HEK293 (cell line): Measurements from ENCODE around the gene TBC1D22A.
"Not testable (repeated sequence)": the region's sequence is repeated elsewhere in the genome, so short reads cannot be mapped to it uniquely, and the experiment has no call there.

Experiments used
- CTCF ChIA-PET: fragments of 350-600 bp; formaldehyde crosslinking; extraction: SDS; loops from one replicate; lab custom pipeline; 2021; ENCODE audit warnings: antibody characterized with exemption; lab: Yijun Ruan, JAX
- POLR2A ChIA-PET: fragments of 300-600 bp; formaldehyde crosslinking; extraction: SDS; loops from one replicate; lab custom pipeline; 2020; ENCODE audit warnings: antibody characterized with exemption, inconsistent platforms; lab: Yijun Ruan, JAX
- H3K27ac ChIP-seq: fragments of 200-500 bp; sonication (Bioruptor generic); 2 replicates; pipeline ENCODE4 v1.5.1; 2014; ENCODE audit warnings: low read depth, low read length, control low read depth, inconsistent platforms; ENCODE audit errors: extremely low read depth
- H3K36me3 ChIP-seq, 2 experiments: fragments of 200-500 bp in 1 of 2; sonication (Bioruptor generic) in 1 of 2; 1 replicate in 1 of 2; 2 replicates in 1 of 2; pipeline ENCODE4 v1.5.1; 2014 to 2017; ENCODE audit warnings: inconsistent platforms in 2 of 2, low read length in 2 of 2; ENCODE audit not compliant: control insufficient read depth in 2 of 2, insufficient read depth in 1 of 2
- H3K4me1 ChIP-seq: fragments of 200-500 bp; sonication (Bioruptor generic); 2 replicates; pipeline ENCODE4 v1.5.1; 2014; ENCODE audit warnings: mild to moderate bottlenecking, low read length, inconsistent platforms; ENCODE audit not compliant: control insufficient read depth, insufficient read depth
- H3K4me3 ChIP-seq: 2 replicates; pipeline ENCODE4 v1.5.1; 2011; ENCODE audit warnings: low read depth, mild to moderate bottlenecking, control low read depth, low read length, moderate library complexity
- H3K9me3 ChIP-seq: fragments of 200-500 bp; sonication (Bioruptor generic); 2 replicates; pipeline ENCODE4 v1.5.1; 2014; ENCODE audit warnings: low read depth, low read length, inconsistent platforms; ENCODE audit not compliant: control insufficient read depth, insufficient read depth
- ATF2 ChIP-seq: fragments of 450-650 bp; formaldehyde crosslinking; IDR thresholded peaks from 2 replicates; pipeline ENCODE4 v1.5.1; 2016; ENCODE audit warnings: missing biosample characterization, missing genetic modification characterization, low read depth
- EGR2 ChIP-seq: fragments of 450-650 bp; formaldehyde crosslinking; IDR thresholded peaks from 2 replicates; pipeline ENCODE4 v1.5.1; 2016; ENCODE audit warnings: low read depth, missing biosample characterization, missing genetic modification characterization
- GFI1B ChIP-seq: fragments of 450-650 bp; formaldehyde crosslinking; IDR thresholded peaks from 2 replicates; pipeline ENCODE4 v1.5.1; 2016; ENCODE audit warnings: missing biosample characterization, missing genetic modification characterization
- GLI2 ChIP-seq: fragments of 450-650 bp; formaldehyde crosslinking; IDR thresholded peaks from 2 replicates; pipeline ENCODE4; 2017; ENCODE audit warnings: missing biosample characterization, missing genetic modification characterization, low read depth, borderline replicate concordance
- GLIS2 ChIP-seq: fragments of 450-650 bp; formaldehyde crosslinking; IDR thresholded peaks from 2 replicates; pipeline ENCODE4 v1.5.1; 2016; ENCODE audit warnings: missing biosample characterization, missing genetic modification characterization
- PRDM2 ChIP-seq: fragments of 450-650 bp; formaldehyde crosslinking; IDR thresholded peaks from 2 replicates; pipeline ENCODE4 v1.5.1; 2016; ENCODE audit warnings: missing biosample characterization, missing genetic modification characterization, borderline replicate concordance
- ZNF112 ChIP-seq: fragments of 450-650 bp; formaldehyde crosslinking; IDR thresholded peaks from 2 replicates; pipeline ENCODE4 v1.5.0; 2017; ENCODE audit warnings: missing biosample characterization, missing genetic modification characterization
- ZNF16 ChIP-seq: fragments of 450-650 bp; formaldehyde crosslinking; IDR thresholded peaks from 2 replicates; pipeline ENCODE4 v1.5.1; 2016; ENCODE audit warnings: low read depth, missing biosample characterization, missing genetic modification characterization
- ZNF221 ChIP-seq: fragments of 450-650 bp; formaldehyde crosslinking; IDR thresholded peaks from 2 replicates; pipeline ENCODE4 v1.5.1; 2017; ENCODE audit warnings: missing biosample characterization, missing genetic modification characterization, borderline replicate concordance
- ZNF433 ChIP-seq: fragments of 450-650 bp; formaldehyde crosslinking; IDR thresholded peaks from 2 replicates; pipeline ENCODE4 v1.5.1; 2016; ENCODE audit warnings: missing biosample characterization, missing genetic modification characterization, low read depth
- ZNF639 ChIP-seq: fragments of 450-650 bp; formaldehyde crosslinking; IDR thresholded peaks from 2 replicates; pipeline ENCODE4 v1.5.1; 2016; ENCODE audit warnings: missing biosample characterization, missing genetic modification characterization
- ZNF791 ChIP-seq: fragments of 450-650 bp; formaldehyde crosslinking; IDR thresholded peaks from 2 replicates; pipeline ENCODE4 v1.5.1; 2016; ENCODE audit warnings: missing biosample characterization, missing genetic modification characterization

The TBC1D22A gene

GRCh38 chr22:46977656-46978343, 215.3 kb downstream of the TBC1D22A start:
- Histone ChIP-seq H3K9me3 (no peaks in the 10 kb centered on the region), H3K4me1 (no peaks in the 10 kb centered on the region), H3K4me3 (no peak overlapping the region), H3K36me3 (peaks cover 0 to 40% of the 10 kb centered on the region in 2 experiments; a peak in 2 of 3 replicates)
- CTCF ChIA-PET, result no interaction called here
- no peak for TF ChIP-seq GFI1B (tag by site-specific recombination)
- TF ChIP-seq GLI2 (tag by site-specific recombination), result no peak
- TF ChIP-seq ZNF791 (tag by site-specific recombination), result no peak
- TF ChIP-seq PRDM2 (tag by site-specific recombination), result no peak
- no peak for TF ChIP-seq ZNF221
- no peak for TF ChIP-seq ZNF433 (tag by site-specific recombination)
- TF ChIP-seq ZNF639 (tag by site-specific recombination), result no peak
- no peak for TF ChIP-seq ATF2 (tag by site-specific recombination)
- no peak for TF ChIP-seq ZNF16 (tag by site-specific recombination)
- no peak for TF ChIP-seq EGR2
- TF ChIP-seq GLIS2 (tag by site-specific recombination), result no peak
- TF ChIP-seq ZNF112 (tag by site-specific recombination), result no peak
- TF ChIP-seq, all 188 proteins: peak for 0
- POLR2A ChIA-PET, result no interaction called here
- H3K27ac ChIP-seq, result no peak overlapping the region

- H3K27ac ChIP-seq, POLR2A ChIA-PET, H3K9me3 ChIP-seq, H3K4me1 ChIP-seq, H3K4me3 ChIP-seq: not testable (repeated sequence)
- CTCF ChIA-PET, result interaction anchor here (0.6 kb wide), 1 partner anchor 19 kb away, joined by 3 read pairs; no protein-coding TSS in a partner anchor
- H3K36me3 ChIP-seq, result peaks cover 0 to 40% of the 10 kb centered on the region in 2 experiments; a peak in 2 of 3 replicates
Observed at GRCh38 chr22:46978668-46979067, 216.2 kb downstream of the TBC1D22A start.
